Kidney (tissue), 14 donors: Measurements from ENCODE around the gene DENND5A. TPM values are rescaled to one million over a fixed set of nuclear protein-coding genes. Genes with fewer than 3 reads are reported as not detected.

Experiments
- DNase-seq, 5 donors: peaks; one replicate each; pipeline ENCODE4 v3.0.0-alpha.2; 2013 to 2020
- FAIRE-seq: peaks from 2 replicates; lab custom pipeline; 2012; peaks lifted over from hg19 to GRCh38; lab: Jason Lieb, UNC
- H3K27ac ChIP-seq, 2 donors: one replicate each; pipeline ENCODE4 v1.7.0; 2013; ENCODE audit warnings: low read depth in 2 of 2, low read length in 2 of 2, inconsistent platforms in 1 of 2
- H3K27me3 ChIP-seq: one replicate; pipeline ENCODE4 v1.7.1; 2013; ENCODE audit warnings: low read length, inconsistent platforms; ENCODE audit not compliant: control insufficient read depth, insufficient read depth
- H3K36me3 ChIP-seq, 3 donors: one replicate each; pipeline versions ENCODE4 v1.7.0 to v1.7.1; 2013; ENCODE audit warnings: low read length in 3 of 3, control low read depth in 1 of 3, inconsistent platforms in 1 of 3; ENCODE audit not compliant: insufficient read depth in 3 of 3, control insufficient read depth in 2 of 3
- H3K4me1 ChIP-seq, 3 donors: one replicate each; pipeline versions ENCODE4 v1.7.0 to v1.7.1; 2013; ENCODE audit warnings: low read length in 3 of 3, inconsistent platforms in 1 of 3, low read depth in 1 of 3; ENCODE audit not compliant: control insufficient read depth in 2 of 3, insufficient read depth in 2 of 3
- H3K4me3 ChIP-seq, 3 donors: one replicate each; pipeline versions ENCODE4 v1.7.0 to v1.8.1; 2013; ENCODE audit warnings: low read length in 3 of 3, control low read depth in 1 of 3, inconsistent platforms in 1 of 3
- H3K9ac ChIP-seq, 3 donors: one replicate each; pipeline versions ENCODE4 v1.7.0 to v1.7.1; 2013; ENCODE audit warnings: low read length in 3 of 3, control low read depth in 1 of 3, inconsistent platforms in 1 of 3
- H3K9me3 ChIP-seq, 3 donors: one replicate each; pipeline versions ENCODE4 v1.7.0 to v1.7.1; 2013; ENCODE audit warnings: low read length in 3 of 3, control low read depth in 1 of 3, inconsistent platforms in 1 of 3; ENCODE audit not compliant: control insufficient read depth in 2 of 3, insufficient read depth in 1 of 3
- intact Hi-C: fragments of 100-400 bp; cut with DNase I; formaldehyde crosslinking; loops from one replicate; pipeline ENCODE4 v1.11.1; 2022
- polyA plus RNA-seq: library from polyadenylated mRNA; stranded (reverse); fragments of 350-450 nt; fragmentation: Illumina TruSeq; extraction: RNeasy Lipid Tissue Mini Kit (QIAGEN cat#74804); gene quantifications from one replicate; pipeline ENCODE4 v1.2.3, GENCODE V29; 2014; ENCODE audit warnings: low read depth, low replicate concordance; ENCODE audit not compliant: insufficient read depth
- total RNA-seq: library from RNA; stranded (reverse); fragmentation: NEBNext Ultra II Directional; extraction: Animal tissue kit (Norgen Biotek cat#: 25700); gene quantifications from one replicate; pipeline ENCODE4 v1.2.1, GENCODE V29; 2021
- TF ChIP-seq, protein P1 (sequence below): IDR thresholded peaks from 3 replicates; pipeline ENCODE4 v1.5.1; 2012; ENCODE audit warnings: mild to moderate bottlenecking, moderate library complexity, borderline replicate concordance; ENCODE audit not compliant: insufficient read depth; ENCODE audit errors: extremely low read depth
- donor health status: control.
- donor health status: control.
- donor health status: control.
- donor health status: control.
- donor health status: control.
- donor health status: DM: yes; HTN: yes; CAD: no.
- donor health status: Normal renal cell carcinoma (clear cell type).

Gene DENND5A
- total and polyA plus RNA-seq, 2 donors from 2014 or later, result 32.4 to 53.9 TPM

DNA sequence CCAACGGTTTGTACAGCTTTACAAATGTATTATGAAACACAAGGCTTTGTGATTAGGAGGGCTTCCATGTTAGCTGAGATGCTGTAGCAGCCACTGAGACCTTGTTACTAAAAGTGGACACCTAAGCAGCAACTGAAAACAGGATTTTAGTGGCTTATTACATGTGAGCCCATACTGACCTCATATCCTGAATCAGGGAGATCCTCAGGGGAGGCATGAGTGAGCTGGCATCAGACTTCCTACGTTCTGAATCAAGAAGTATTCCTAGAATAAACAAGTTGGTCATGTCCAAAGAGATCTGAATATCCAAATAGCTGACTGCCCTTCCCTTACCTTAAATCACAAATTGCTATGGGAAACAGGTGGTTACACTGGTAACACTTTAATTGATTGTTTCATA lies 114.6 kb downstream of the DENND5A start:
- H3K4me1 ChIP-seq, result no peaks in the 10 kb centered on the region
- H3K36me3 ChIP-seq, result peaks cover 6 to 46% (median 36%) of the 10 kb centered on the region in 3 donors
- DNase-seq (no peak), FAIRE-seq (no peak)
- TF ChIP-seq, protein P1, sequence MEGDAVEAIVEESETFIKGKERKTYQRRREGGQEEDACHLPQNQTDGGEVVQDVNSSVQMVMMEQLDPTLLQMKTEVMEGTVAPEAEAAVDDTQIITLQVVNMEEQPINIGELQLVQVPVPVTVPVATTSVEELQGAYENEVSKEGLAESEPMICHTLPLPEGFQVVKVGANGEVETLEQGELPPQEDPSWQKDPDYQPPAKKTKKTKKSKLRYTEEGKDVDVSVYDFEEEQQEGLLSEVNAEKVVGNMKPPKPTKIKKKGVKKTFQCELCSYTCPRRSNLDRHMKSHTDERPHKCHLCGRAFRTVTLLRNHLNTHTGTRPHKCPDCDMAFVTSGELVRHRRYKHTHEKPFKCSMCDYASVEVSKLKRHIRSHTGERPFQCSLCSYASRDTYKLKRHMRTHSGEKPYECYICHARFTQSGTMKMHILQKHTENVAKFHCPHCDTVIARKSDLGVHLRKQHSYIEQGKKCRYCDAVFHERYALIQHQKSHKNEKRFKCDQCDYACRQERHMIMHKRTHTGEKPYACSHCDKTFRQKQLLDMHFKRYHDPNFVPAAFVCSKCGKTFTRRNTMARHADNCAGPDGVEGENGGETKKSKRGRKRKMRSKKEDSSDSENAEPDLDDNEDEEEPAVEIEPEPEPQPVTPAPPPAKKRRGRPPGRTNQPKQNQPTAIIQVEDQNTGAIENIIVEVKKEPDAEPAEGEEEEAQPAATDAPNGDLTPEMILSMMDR, result no peak
- no peak overlapping the region for H3K27ac ChIP-seq
- intact Hi-C loops, result no loop called here
- no peaks in the 10 kb centered on the region for H3K27me3 ChIP-seq
- H3K4me3 ChIP-seq, result no peak overlapping the region
- no peaks in the 10 kb centered on the region for H3K9me3 ChIP-seq
- no peak overlapping the region for H3K9ac ChIP-seq

- no peak overlapping the region for H3K27ac ChIP-seq
- H3K9me3 ChIP-seq, result no peaks in the 10 kb centered on the region
- FAIRE-seq (no peak), DNase-seq (no peak)
- H3K4me3 ChIP-seq, result no peak overlapping the region
- H3K27me3 ChIP-seq, result no peaks in the 10 kb centered on the region
- peaks cover 6 to 56% (median 44%) of the 10 kb centered on the region in 3 donors for H3K36me3 ChIP-seq
- H3K9ac ChIP-seq, result no peak overlapping the region
- TF ChIP-seq, protein P1, result no peak
- intact Hi-C loops, result no loop called here
- H3K4me1 ChIP-seq, result no peaks in the 10 kb centered on the region
These were observed 116.4 kb downstream of the DENND5A start for GRCh38 chr11:9148727-9149126.

DNA sequence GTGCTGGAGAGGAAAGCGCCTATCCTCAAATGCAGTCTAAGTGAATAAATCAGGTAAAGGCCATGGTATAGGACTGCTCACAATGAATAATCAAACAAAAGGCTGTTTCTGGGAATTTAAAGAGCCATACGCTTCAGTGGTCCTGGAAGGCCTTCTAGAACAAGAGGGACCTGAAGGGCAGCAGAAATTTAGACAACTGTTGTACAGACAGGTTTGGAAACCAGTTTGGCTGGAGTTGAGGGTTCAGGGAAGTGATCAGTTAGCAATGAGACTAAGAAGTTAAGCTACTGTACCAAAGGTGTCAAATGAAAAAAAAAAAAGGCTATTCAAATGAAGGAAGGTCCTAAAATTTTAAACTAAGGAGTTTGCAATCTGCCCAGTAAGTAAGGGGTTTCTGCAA lies 117.1 kb downstream of the DENND5A start:
- Histone ChIP-seq H3K36me3 (peaks cover 7 to 61% (median 48%) of the 10 kb centered on the region in 3 donors), H3K9me3 (no peaks in the 10 kb centered on the region), H3K9ac (no peak overlapping the region), H3K27ac (no peak overlapping the region), H3K27me3 (no peaks in the 10 kb centered on the region), H3K4me3 (no peak overlapping the region), H3K4me1 (no peaks in the 10 kb centered on the region)
- intact Hi-C loops, result no loop called here
- FAIRE-seq (no peak), DNase-seq (peak in 1 of 5 donors; percentile 21)
- TF ChIP-seq, protein P1, result no peak

DNA sequence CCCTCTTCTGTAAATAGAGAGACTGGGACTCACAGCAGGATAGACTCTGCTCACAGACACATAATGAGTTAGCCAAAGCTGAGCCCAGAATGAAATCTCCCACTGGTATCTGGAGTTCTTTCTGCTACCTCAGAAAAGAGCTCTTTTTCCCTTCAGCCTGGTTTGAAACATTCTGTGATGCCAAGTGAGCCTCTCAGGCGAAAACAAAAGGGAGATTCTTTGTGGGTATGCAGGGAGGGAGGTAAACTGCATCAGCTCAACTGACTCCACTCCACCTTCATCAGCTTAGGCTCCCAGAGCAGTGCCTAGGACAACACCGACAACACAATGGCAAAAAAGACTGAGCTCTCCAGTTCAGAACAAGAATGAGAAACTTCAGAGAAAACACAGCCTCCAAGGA lies 118.7 kb downstream of the DENND5A start:
- Histone ChIP-seq H3K9me3 (no peaks in the 10 kb centered on the region), H3K4me1 (no peaks in the 10 kb centered on the region), H3K36me3 (peaks cover 10 to 60% (median 55%) of the 10 kb centered on the region in 3 donors), H3K4me3 (no peak overlapping the region), H3K9ac (no peak overlapping the region), H3K27ac (no peak overlapping the region), H3K27me3 (no peaks in the 10 kb centered on the region)
- TF ChIP-seq, protein P1, result no peak
- DNase-seq, result no peak
- intact Hi-C loops, result no loop called here
- no peak for FAIRE-seq
